T-cell (primary cell): Measurements from ENCODE around the gene IRF3. TPM values are rescaled to one million over a fixed set of nuclear protein-coding genes. Genes with fewer than 3 reads are reported as not detected.

Source experiments
- ATAC-seq, 4 experiments: fragments of 200-7000 bp in 3 of 4; fragments of 150-1000 bp in 1 of 4; cut with Tn5 transposase; replicated peaks in 1 of 4; 1 replicate in 3 of 4; 2 replicates in 1 of 4; pipeline ENCODE4 v1.10.0; 2021; ENCODE audit warnings: moderate library complexity in 3 of 4, mild to moderate bottlenecking in 2 of 4, moderate number of reproducible peaks in 1 of 4
- CTCF ChIA-PET, 2 donors: fragments of 300-600 bp; sonication (Branson Sonifier 250); formaldehyde crosslinking; loops; one replicate each; lab custom pipeline; 2022; ENCODE audit warnings: antibody characterized with exemption in 2 of 2; lab: Charles Lee
- POLR2A ChIA-PET, 2 donors: fragments of 300-600 bp; sonication (Branson Sonifier 250); formaldehyde crosslinking; loops; one replicate each; lab custom pipeline; 2022; ENCODE audit warnings: antibody characterized with exemption in 2 of 2; lab: Charles Lee
- DNase-seq, 35 experiments: peaks; one replicate each; pipeline versions ENCODE4 v3.0.0 to v3.0.0-alpha.2; 2013 to 2023
- H3K27ac ChIP-seq: one replicate; pipeline ENCODE4 v1.5.1; 2013; ENCODE audit warnings: low read length
- H3K27me3 ChIP-seq, 2 experiments: replicated peaks in 1 of 2; 1 replicate in 1 of 2; 2 replicates in 1 of 2; pipeline versions ENCODE4 v1.6.1 to v1.7.0; 2013; ENCODE audit warnings: low read length in 1 of 2, mixed read lengths in 1 of 2; ENCODE audit not compliant: control insufficient read depth in 2 of 2, insufficient read depth in 2 of 2; ENCODE audit errors: extremely low read depth in 1 of 2
- H3K36me3 ChIP-seq, 2 donors: 1 replicate in 1 of 2; 2 replicates in 1 of 2; pipeline versions ENCODE4 v1.6.1 to v1.7.0; 2013; ENCODE audit warnings: low read length in 1 of 2; ENCODE audit not compliant: control insufficient read depth in 2 of 2, insufficient read depth in 1 of 2; ENCODE audit errors: extremely low read depth in 1 of 2
- H3K4me1 ChIP-seq, 2 experiments: 1 replicate in 1 of 2; 2 replicates in 1 of 2; pipeline versions ENCODE4 v1.6.1 to v1.7.0; 2013; ENCODE audit warnings: low read length in 2 of 2, mixed read lengths in 1 of 2; ENCODE audit not compliant: insufficient read depth in 2 of 2, control insufficient read depth in 1 of 2; ENCODE audit errors: extremely low read depth in 1 of 2
- H3K4me3 ChIP-seq, 2 donors: 1 replicate in 1 of 2; 2 replicates in 1 of 2; pipeline versions ENCODE4 v1.5.1 to v1.7.0; 2013; ENCODE audit warnings: mild to moderate bottlenecking in 2 of 2, low read length in 1 of 2, moderate library complexity in 1 of 2; ENCODE audit not compliant: control insufficient read depth in 1 of 2; ENCODE audit errors: extremely low read depth in 1 of 2
- H3K9me3 ChIP-seq: 2 replicates; pipeline ENCODE4 v1.7.0; 2013
- H3K27ac Mint-ChIP-seq, 2 donors: one replicate each; pipeline ENCODE4 v1.8.0; 2020 to 2021; ENCODE audit warnings: mild to moderate bottlenecking in 2 of 2, mixed read lengths in 2 of 2
- H3K27me3 Mint-ChIP-seq, 2 donors: one replicate each; pipeline ENCODE4 v1.8.0; 2021 to 2022; ENCODE audit warnings: mixed read lengths in 2 of 2
- H3K36me3 Mint-ChIP-seq: one replicate; pipeline ENCODE4 v1.8.0; 2021; ENCODE audit warnings: mixed read lengths
- H3K4me1 Mint-ChIP-seq, 3 donors: one replicate each; pipeline ENCODE4 v1.8.0; 2020 to 2022; ENCODE audit warnings: mixed read lengths in 3 of 3, mild to moderate bottlenecking in 1 of 3
- H3K4me3 Mint-ChIP-seq, 3 donors: one replicate each; pipeline ENCODE4 v1.8.0; 2020 to 2022; ENCODE audit warnings: mild to moderate bottlenecking in 3 of 3, mixed read lengths in 3 of 3, moderate library complexity in 3 of 3
- H3K9me3 Mint-ChIP-seq, 3 donors: one replicate each; pipeline ENCODE4 v1.8.0; 2020 to 2022; ENCODE audit warnings: mixed read lengths in 3 of 3
- WGBS: methylation state at CpG from one replicate; pipeline ENCODE4 v1.1.5; 2013; ENCODE audit warnings: missing lambda C conversion rate; ENCODE audit not compliant: insufficient coverage; 5-methylcytosine and 5-hydroxymethylcytosine counted together
- total RNA-seq, 35 experiments: library from RNA in 6 of 35; stranded (reverse) in 6 of 35; fragments of 120-200 nt in 1 of 35; gene quantifications; one replicate each; pipeline versions ENCODE4 v1.2.1 to v1.2.4 and lab custom pipeline; 2013 to 2026

The IRF3 gene
- total RNA-seq, 5 donors from 2014 or later (not counting 1 experiment from before 2014, with no cell fraction given): 191 to 376 (median 350) TPM

- Histone ChIP-seq H3K4me3 (no peak overlapping the region), H3K36me3 (peaks cover 46 to 85% of the 10 kb centered on the region in 2 donors), H3K4me1 (peaks cover 0 to 7% of the 10 kb centered on the region in 2 experiments), H3K27ac (no peak overlapping the region), H3K27me3 (no peaks in the 10 kb centered on the region), H3K9me3 (no peaks in the 10 kb centered on the region)
- no peak overlapping the region for H3K27ac Mint-ChIP-seq
- peaks cover 21% of the 10 kb centered on the region for H3K36me3 Mint-ChIP-seq
- H3K9me3 Mint-ChIP-seq: no peaks in the 10 kb centered on the region
- POLR2A ChIA-PET: no interaction called here
- H3K4me3 Mint-ChIP-seq: no peak overlapping the region
- peaks cover 5 to 9% (median 8%) of the 10 kb centered on the region in 3 donors for H3K4me1 Mint-ChIP-seq
- DNase-seq (no peak), ATAC-seq (no peak)
- CTCF ChIA-PET: interaction anchor here in 1 of 2 donors (0.6 to 1.5 kb wide), 2 partner anchors 10 to 868 kb away, joined by 3 to 5 read pairs; partner anchors contain the start of genes BCL2L12 and IRF3
- no peaks in the 10 kb centered on the region for H3K27me3 Mint-ChIP-seq
- 89% methylated on average over 21 of the region's 23 CpGs for WGBS
Observed at GRCh38 chr19:49655570-49656455, 9.8 kb downstream of the IRF3 start.

GRCh38 chr19:49654581-49654980 is 11.1 kb downstream of the IRF3 start:
- Mint-ChIP-seq H3K4me3 (no peak overlapping the region), H3K27me3 (no peaks in the 10 kb centered on the region), H3K36me3 (peaks cover 23% of the 10 kb centered on the region), H3K27ac (no peak overlapping the region), H3K9me3 (no peaks in the 10 kb centered on the region), H3K4me1 (peaks cover 5 to 6% (median 5%) of the 10 kb centered on the region in 3 donors)
- Histone ChIP-seq H3K9me3 (no peaks in the 10 kb centered on the region), H3K4me3 (no peak overlapping the region), H3K27ac (no peak overlapping the region), H3K36me3 (peaks cover 46 to 84% of the 10 kb centered on the region in 2 donors), H3K27me3 (no peaks in the 10 kb centered on the region), H3K4me1 (peaks cover 0 to 2% of the 10 kb centered on the region in 2 experiments)
- DNase-seq: no peak
- ChIA-PET POLR2A (no interaction called here), CTCF (interaction anchor here in 1 of 2 donors (0.5 kb wide), 1 partner anchor 31 kb away, joined by 5 read pairs; no protein-coding TSS in a partner anchor)
- ATAC-seq: no peak
- WGBS: 93% methylated on average over 2 of the region's 10 CpGs

GRCh38 chr19:49653466-49653806 is 12.2 kb downstream of the IRF3 start:
- Histone ChIP-seq H3K27ac (no peak overlapping the region), H3K4me1 (no peaks in the 10 kb centered on the region), H3K9me3 (no peaks in the 10 kb centered on the region), H3K4me3 (no peak overlapping the region), H3K27me3 (no peaks in the 10 kb centered on the region), H3K36me3 (peaks cover 46 to 80% of the 10 kb centered on the region in 2 donors)
- Mint-ChIP-seq H3K27ac (no peak overlapping the region), H3K36me3 (peaks cover 25% of the 10 kb centered on the region), H3K4me3 (no peak overlapping the region), H3K9me3 (no peaks in the 10 kb centered on the region), H3K4me1 (peaks cover 2 to 5% (median 3%) of the 10 kb centered on the region in 3 donors), H3K27me3 (no peaks in the 10 kb centered on the region)
- CTCF ChIA-PET: interaction anchor here in 1 of 2 donors (0.6 kb wide), 1 partner anchor 10 kb away, joined by 3 read pairs; no protein-coding TSS in a partner anchor
- ATAC-seq: no peak
- WGBS: 94% methylated on average over 11 of the region's 13 CpGs
- POLR2A ChIA-PET: no interaction called here
- DNase-seq: no peak

GRCh38 chr19:49652551-49653465 is 12.8 kb downstream of the IRF3 start:
- H3K9me3 ChIP-seq: no peaks in the 10 kb centered on the region
- no peaks in the 10 kb centered on the region for H3K27me3 ChIP-seq
- WGBS: 96% methylated on average over 29 of the region's 58 CpGs
- ChIA-PET CTCF (no interaction called here), POLR2A (no interaction called here)
- Mint-ChIP-seq H3K4me1 (peaks cover 2 to 5% (median 3%) of the 10 kb centered on the region in 3 donors), H3K9me3 (no peaks in the 10 kb centered on the region), H3K36me3 (peaks cover 25% of the 10 kb centered on the region), H3K27ac (no peak overlapping the region), H3K27me3 (no peaks in the 10 kb centered on the region), H3K4me3 (no peak overlapping the region)
- ATAC-seq (no peak), DNase-seq (no peak)
- no peak overlapping the region for H3K4me3 ChIP-seq
- H3K36me3 ChIP-seq: peaks cover 42 to 75% of the 10 kb centered on the region in 2 donors
- no peak overlapping the region for H3K27ac ChIP-seq
- no peaks in the 10 kb centered on the region for H3K4me1 ChIP-seq

- Histone ChIP-seq H3K4me1 (no peaks in the 10 kb centered on the region), H3K4me3 (no peak overlapping the region), H3K9me3 (no peaks in the 10 kb centered on the region), H3K36me3 (peaks cover 43 to 71% of the 10 kb centered on the region in 2 donors), H3K27ac (no peak overlapping the region), H3K27me3 (no peaks in the 10 kb centered on the region)
- CTCF ChIA-PET: no interaction called here
- no peak overlapping the region for H3K27ac Mint-ChIP-seq
- peaks cover 0 to 2% (median 2%) of the 10 kb centered on the region in 3 donors for H3K4me1 Mint-ChIP-seq
- H3K9me3 Mint-ChIP-seq: no peaks in the 10 kb centered on the region
- DNase-seq: no peak
- peaks cover 31% of the 10 kb centered on the region for H3K36me3 Mint-ChIP-seq
- H3K27me3 Mint-ChIP-seq: no peaks in the 10 kb centered on the region
- ATAC-seq: no peak
- POLR2A ChIA-PET: no interaction called here
- H3K4me3 Mint-ChIP-seq: no peak overlapping the region
- WGBS: 98% methylated on average over 78 of the region's 110 CpGs
Observed at GRCh38 chr19:49651820-49652550, 13.7 kb downstream of the IRF3 start.
